NCI-H446 treated with DMSO at 0.1 percent for 48 hours (cell line): ENCODE data around the gene NR3C1.
A peak's percentile ranks its signal among the peaks of the same experiment; 100 is the strongest.

ENCODE experiments used
- DNase-seq: peaks from one replicate; lab custom pipeline; 2025; lab: John Stamatoyannopoulos, UW

The NR3C1 gene

GRCh38 chr5:143403593-143404415 lies at the start of gene NR3C1:
Gene NR3C1 (minus strand): TSS chr5:143403686. CDS start chr5:143400839, 2,847 bp downstream.
- DNase-seq, result peak; percentile 84

GRCh38 chr5:143449772-143450171 lies 46.3 kb upstream of the NR3C1 start:
- no peak for DNase-seq

- no peak for DNase-seq
Observed at GRCh38 chr5:143448518-143448917, 45.0 kb upstream of the NR3C1 start.

- DNase-seq, result no peak
Observed at GRCh38 chr5:143447983-143448382, 44.5 kb upstream of the NR3C1 start.

- DNase-seq, result no peak
Observed at GRCh38 chr5:143446535-143447226, 43.2 kb upstream of the NR3C1 start.

- no peak for DNase-seq
Observed at GRCh38 chr5:143445776-143446175, 42.3 kb upstream of the NR3C1 start.

- no peak for DNase-seq
Observed at GRCh38 chr5:143443330-143443729, 39.8 kb upstream of the NR3C1 start.

GRCh38 chr5:143442385-143442784 lies 38.9 kb upstream of the NR3C1 start:
- DNase-seq, result no peak

GRCh38 chr5:143440448-143441115 lies 37.1 kb upstream of the NR3C1 start:
- DNase-seq, result peak; percentile 17

GRCh38 chr5:143437666-143438273 lies 34.3 kb upstream of the NR3C1 start:
- DNase-seq, result no peak

GRCh38 chr5:143436871-143437270 lies 33.4 kb upstream of the NR3C1 start:
- DNase-seq, result no peak

GRCh38 chr5:143435210-143435657 lies 31.7 kb upstream of the NR3C1 start:
- no peak for DNase-seq

- DNase-seq, result no peak
Observed at GRCh38 chr5:143434261-143435209, 31.0 kb upstream of the NR3C1 start.

GRCh38 chr5:143433670-143434069 lies 30.2 kb upstream of the NR3C1 start:
- no peak for DNase-seq

GRCh38 chr5:143432658-143433239 lies 29.3 kb upstream of the NR3C1 start:
- no peak for DNase-seq

- no peak for DNase-seq
Observed at GRCh38 chr5:143431789-143432188, 28.3 kb upstream of the NR3C1 start.

GRCh38 chr5:143428738-143429420 lies 25.4 kb upstream of the NR3C1 start:
- DNase-seq, result no peak

- no peak for DNase-seq
Observed at GRCh38 chr5:143428155-143428554, 24.7 kb upstream of the NR3C1 start.

- DNase-seq, result no peak
Observed at GRCh38 chr5:143427122-143427735, 23.7 kb upstream of the NR3C1 start.
